NCI-H345 treated with DMSO at 0.1 percent for 48 hours (cell line): ENCODE results near the gene PHF21B.
A peak's percentile ranks its signal among the peaks of the same experiment; 100 is the strongest.
"Not testable (repeated sequence)": the region's sequence is repeated elsewhere in the genome, so short reads cannot be mapped to it uniquely, and the experiment has no call there.

Experiments
- DNase-seq: peaks from one replicate; lab custom pipeline; 2025; ENCODE audit not compliant: unreplicated experiment; lab: John Stamatoyannopoulos, UW

PHF21B gene

GRCh38 chr22:45009606-45010531, at the start of gene PHF21B:
TSS of gene PHF21B (minus strand) at chr22:45010005. CDS start at chr22:45009549, 456 bp downstream.
- peak; percentile 36 for DNase-seq

GRCh38 chr22:45059296-45059695, 49.5 kb upstream of the PHF21B start:
- DNase-seq = no peak

DNA sequence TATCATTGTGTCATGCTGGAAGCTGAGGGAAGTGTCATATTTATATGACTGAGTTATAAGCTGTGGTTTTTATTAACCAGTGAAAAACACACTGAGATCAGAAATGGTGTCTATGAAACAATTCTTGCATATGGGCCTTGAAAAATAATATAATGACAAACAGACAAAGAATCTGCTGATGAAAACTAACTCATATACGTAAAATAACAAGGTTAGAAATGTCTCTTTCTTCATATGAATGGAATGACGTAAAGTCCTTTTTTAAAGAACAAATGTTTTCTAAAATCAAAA, 48.8 kb upstream of the PHF21B start:
- DNase-seq = no peak

- DNase-seq = no peak
Observed at GRCh38 chr22:45055936-45056335, 46.1 kb upstream of the PHF21B start.

DNA sequence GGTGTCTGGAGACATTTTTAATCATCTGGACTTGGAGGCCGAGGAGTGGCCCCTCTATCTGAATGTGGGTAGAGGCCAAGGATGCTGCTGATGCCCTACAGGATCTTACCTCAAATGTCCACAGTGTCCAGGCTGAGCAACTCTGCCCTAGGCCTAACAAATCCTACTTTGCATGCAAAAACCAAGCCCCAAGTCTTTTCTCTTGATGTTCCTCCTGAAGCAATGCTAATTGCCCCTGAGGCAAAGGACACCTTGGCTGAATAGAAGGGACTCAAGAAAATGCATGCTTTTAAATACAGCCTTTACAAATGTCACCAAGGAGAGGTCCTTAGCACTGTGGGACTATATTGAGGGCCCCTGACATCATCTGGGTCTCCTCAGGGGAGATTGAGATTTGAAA, 43.8 kb upstream of the PHF21B start:
- no peak for DNase-seq

DNA sequence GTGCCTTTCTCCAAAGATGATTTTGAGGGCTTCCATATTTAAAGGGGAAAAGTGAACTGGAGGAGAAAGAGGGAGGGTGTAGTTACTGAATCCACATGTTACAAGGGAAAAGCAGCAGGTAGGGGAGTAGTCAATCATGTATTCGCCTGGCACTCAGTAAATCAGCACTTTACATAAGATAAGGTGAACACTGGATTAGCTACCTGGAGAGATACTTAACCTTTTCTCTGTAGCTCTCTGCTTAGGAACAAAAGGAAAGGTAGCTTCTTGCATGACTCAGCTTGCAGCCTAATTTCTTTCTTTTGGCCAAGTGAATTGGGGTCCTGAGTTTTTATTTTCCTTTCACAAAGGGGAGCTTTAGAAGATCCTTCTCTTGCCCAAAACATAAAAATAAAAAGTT, 43.3 kb upstream of the PHF21B start:
- no peak for DNase-seq

DNA sequence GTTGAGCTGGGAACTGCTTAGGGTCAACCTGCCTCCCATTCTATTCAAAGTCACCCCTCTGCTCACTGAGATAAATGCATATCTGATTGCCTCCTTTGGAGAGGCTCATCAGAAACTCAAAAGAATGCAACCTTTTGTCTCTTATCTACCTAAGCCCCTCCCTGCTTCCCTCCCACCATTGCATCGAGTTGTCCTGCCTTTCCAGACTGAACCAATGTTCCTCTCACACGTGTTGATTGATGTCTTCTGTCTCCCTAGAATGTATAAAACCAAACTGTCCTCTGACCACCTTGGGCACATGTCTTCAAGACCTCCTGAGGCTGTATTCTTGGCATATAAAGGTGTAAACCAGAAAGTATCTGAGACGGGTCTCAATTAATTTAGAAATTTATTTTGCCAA, 42.9 kb upstream of the PHF21B start:
- not testable (repeated sequence) for DNase-seq

DNA sequence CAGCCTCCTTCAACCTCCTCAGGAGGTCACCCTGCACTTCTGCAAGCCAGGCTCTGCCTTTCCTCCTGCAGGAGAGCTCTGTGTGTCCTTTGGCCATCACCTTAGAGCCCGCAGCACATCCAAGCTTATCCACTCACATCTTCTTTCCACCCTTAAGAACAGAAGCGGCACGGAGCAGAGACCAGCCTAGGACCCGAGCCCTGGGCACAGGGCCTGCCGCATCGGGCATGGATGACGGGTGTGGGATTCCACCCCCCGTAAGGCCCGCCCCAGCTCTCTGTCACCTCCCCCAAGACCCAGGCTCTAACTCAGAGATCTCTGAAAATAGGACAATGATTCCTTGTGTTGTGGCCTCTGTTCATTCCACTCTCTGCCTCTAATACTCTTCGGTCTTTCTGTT, 42.1 kb upstream of the PHF21B start:
- no peak for DNase-seq

- DNase-seq = no peak
Observed at GRCh38 chr22:45051419-45051818, 41.6 kb upstream of the PHF21B start.

DNA sequence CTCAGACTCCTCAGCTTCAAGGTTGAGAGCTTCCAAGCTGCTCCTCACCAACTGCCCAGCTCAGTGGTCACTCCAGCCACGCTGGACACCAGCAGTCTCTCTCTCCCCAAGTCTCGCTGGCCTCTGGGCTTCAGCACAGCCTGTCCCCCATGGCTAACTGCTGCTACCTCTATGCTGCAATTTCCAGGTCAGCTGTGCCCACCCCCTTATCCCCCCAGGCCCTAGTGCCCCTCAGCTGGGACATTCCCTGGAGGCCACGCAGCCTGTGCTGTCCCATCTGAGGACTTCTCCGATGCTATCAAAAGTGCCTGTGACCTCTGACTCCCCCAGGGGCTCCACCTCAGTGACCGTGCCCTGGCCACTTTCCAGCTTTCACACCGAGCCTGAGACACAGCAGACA, 37.5 kb upstream of the PHF21B start:
- no peak for DNase-seq

DNA sequence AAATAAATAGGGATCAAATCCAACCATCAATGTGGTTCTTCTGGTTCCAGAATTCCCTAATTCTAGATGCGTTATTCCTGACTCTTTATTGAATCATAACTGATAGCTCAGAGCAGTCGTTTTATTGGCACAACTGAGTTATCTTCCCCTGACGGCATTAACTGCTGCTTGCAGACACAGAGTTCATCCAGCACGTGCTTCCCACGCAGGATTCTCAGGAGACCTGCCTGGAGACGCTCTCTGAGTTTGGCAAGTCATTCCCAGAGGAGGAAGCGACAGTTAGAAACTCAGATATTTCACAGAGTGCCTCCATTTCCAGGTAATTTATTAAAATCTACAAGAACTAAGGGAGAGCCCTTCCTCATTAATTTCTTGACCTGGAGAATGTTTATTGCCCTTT, 35.4 kb upstream of the PHF21B start:
- DNase-seq = no peak

DNA sequence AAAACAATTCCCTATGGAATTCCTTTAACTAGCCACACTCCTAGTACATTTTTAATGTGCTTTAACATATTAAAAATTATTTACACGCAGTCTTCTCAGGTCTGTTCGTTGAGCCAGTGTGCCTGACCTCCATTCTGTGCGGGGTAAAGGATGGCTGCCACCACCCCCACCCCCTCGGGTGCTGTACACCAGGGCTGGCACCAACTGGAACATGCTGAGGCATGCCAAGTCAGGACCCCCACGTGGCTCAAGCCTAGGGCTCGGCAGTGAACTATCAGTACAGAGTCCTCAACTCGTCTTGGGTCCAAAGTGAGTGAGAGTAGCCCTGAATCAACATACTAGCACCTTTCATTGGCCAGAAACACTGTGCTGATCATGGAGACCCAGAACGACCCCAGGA, 32.5 kb upstream of the PHF21B start:
- DNase-seq = no peak

DNA sequence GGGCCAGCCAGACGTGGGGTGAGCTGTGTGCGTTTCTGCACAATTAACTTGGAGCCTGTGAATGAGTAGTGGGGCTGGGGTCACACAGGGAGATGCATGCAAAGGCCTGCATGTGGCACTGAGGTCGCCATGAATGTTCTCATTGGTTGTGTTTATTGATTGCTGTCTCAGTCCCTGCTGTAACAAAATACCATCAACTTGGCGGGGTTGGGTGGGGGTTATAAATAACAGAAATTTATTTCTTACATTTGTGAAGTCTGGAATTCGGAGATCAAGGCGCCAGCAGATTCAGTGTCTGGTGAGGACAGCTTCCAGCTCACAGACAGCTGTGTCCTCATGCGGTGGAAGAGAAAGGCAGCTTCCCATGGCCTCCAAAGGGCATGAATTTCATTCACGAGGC, 29.3 kb upstream of the PHF21B start:
- DNase-seq = no peak

- no peak for DNase-seq
Observed at GRCh38 chr22:45036154-45036553, 26.3 kb upstream of the PHF21B start.

GRCh38 chr22:45034821-45035220, 25.0 kb upstream of the PHF21B start:
- DNase-seq = no peak

DNA sequence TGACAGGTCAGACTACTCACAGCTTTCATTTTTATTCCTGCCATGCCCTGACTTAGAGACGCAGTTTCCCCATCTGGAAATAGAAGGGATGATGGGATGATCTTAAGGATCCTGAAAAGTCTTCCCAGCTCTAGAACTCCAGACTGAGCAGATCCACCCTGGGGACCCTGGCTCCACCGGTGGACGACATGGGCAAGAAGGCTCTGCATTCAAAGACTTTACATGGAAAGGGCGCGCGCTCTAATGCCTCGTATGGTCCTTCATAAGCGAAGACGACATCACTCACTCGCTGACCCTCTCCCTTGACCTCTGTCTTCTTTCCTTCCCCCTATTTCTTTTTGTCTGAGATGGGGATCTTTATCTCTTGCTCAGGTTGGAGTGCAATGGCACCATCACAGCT, 24.4 kb upstream of the PHF21B start:
- no peak for DNase-seq

- DNase-seq = no peak
Observed at GRCh38 chr22:45033136-45033535, 23.3 kb upstream of the PHF21B start.

DNA sequence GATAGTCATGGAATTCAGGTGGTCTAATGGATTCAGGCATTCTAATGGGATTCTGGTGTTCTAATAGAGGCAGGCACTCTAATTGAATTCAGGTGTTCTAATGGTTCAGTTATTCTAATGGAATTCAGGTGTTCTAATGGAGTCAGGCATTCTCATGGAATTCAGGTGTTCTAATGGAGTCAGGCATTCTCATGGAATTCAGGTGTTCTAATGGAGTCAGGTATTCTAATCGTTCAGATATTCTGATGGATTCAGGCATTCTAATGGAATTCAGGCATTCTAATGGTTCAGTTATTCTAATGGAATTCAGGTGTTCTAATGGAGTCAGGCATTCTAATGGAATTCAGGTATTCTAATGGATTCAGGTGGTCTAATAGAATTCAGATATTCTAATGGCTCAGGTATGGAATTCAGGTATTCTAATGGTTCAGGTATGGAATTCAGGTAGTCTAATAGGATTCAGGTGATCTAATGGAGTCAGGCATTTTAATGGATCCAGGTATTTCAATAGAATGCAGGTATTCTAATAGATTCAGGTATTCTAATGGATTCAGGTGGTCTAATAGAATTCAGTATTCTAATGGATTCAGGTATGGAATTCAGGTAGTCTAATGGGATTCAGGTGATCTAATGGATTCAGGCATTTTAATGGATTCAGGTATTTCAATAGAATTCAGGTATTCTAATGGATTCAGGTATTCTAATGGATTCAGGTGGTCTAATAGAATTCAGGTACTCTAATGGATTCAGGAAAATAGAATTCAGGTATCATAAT, 22.0 kb upstream of the PHF21B start:
- DNase-seq = no peak

DNA sequence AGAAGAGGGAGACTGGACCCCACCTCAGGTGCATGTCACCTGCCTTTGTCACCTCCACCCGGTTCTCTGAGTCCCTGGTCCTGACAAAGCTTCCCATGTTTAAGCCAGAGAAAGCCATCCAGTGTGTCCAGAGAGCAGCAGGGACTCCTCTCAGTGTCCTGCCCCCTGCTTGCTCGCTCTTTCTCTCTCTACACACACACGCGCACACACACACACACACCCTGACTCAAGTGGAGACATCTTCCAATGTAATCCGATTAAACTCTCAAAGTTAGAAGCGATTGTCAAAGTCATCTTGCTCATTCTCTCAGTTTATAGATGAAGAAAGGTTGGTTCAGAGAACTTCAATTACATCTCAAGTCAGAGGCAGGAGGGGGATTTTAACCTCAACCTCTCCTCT, 19.7 kb upstream of the PHF21B start:
- no peak for DNase-seq

- DNase-seq = no peak
Observed at GRCh38 chr22:45026511-45026910, 16.7 kb upstream of the PHF21B start.

DNA sequence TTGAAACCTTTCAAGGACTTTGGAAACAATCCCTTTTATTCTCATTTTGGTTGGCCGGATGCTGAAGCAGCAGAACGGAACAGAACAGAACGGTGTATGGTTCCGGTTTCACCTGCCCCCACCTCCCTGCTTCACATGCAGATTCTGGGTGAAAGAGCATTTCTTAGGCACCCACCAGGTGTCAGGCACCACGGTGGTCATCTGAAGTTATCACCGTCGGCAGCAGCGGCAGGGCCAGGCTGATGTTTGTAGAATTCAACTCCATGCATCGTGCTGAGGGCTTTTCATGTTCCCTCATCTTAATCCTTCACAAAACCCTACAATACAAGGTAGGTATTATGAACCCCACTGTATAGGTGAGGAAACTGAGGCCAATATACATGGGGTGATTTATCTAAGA, 13.6 kb upstream of the PHF21B start:
- DNase-seq = no peak

GRCh38 chr22:45019861-45020655, 10.3 kb upstream of the PHF21B start:
- no peak for DNase-seq
